Stomach (tissue), 4 donors: ENCODE measurements around the gene ZNF212.

ENCODE experiments used
- CTCF ChIP-seq, 7 experiments: fragments of 450-650 bp in 4 of 7; fragments of 200-600 bp in 3 of 7; sonication (generic) in 3 of 7; IDR thresholded peaks; one replicate each; pipeline ENCODE4 v1.5.1; 2016 to 2019; ENCODE audit warnings: antibody characterized with exemption in 7 of 7, control low read depth in 2 of 7, mild to moderate bottlenecking in 1 of 7
- EP300 ChIP-seq: sonication (generic); formaldehyde crosslinking; IDR thresholded peaks from one replicate; pipeline ENCODE4 v1.6.1; 2017; ENCODE audit warnings: antibody characterized with exemption
- POLR2A ChIP-seq, 4 donors: fragments of 450-650 bp; IDR thresholded peaks; one replicate each; pipeline ENCODE4 v1.6.1; 2016; ENCODE audit warnings: antibody characterized with exemption in 4 of 4, control low read depth in 2 of 4, mild to moderate bottlenecking in 1 of 4, moderate library complexity in 1 of 4
- POLR2AphosphoS5 ChIP-seq, 3 donors: sonication (generic); formaldehyde crosslinking; IDR thresholded peaks; one replicate each; pipeline ENCODE4 v1.6.1; 2016; ENCODE audit warnings: antibody characterized with exemption in 3 of 3

GRCh38 chr7:149289856-149290255 is 50.4 kb downstream of the ZNF212 start:
- no peak for TF ChIP-seq CTCF (IDR thresholded peaks at IDR 0.05)
- no peak for TF ChIP-seq POLR2AphosphoS5 (IDR thresholded peaks at IDR 0.05)
- TF ChIP-seq POLR2A (IDR thresholded peaks at IDR 0.05): no peak
- no peak for TF ChIP-seq EP300
